Progenitor cell of endocrine pancreas (in vitro differentiated cells): Measurements from ENCODE around the gene ZSCAN1. TPM values are rescaled to one million over a fixed set of nuclear protein-coding genes. Genes with fewer than 3 reads are reported as not detected.

Source experiments
- DNase-seq: peaks from one replicate; pipeline ENCODE4 v3.0.0; 2021; ENCODE audit warnings: low spot score; ENCODE audit not compliant: unreplicated experiment
- H3K27ac Mint-ChIP-seq: 2 replicates; pipeline ENCODE4 v1.8.0; 2021; ENCODE audit warnings: mild to moderate bottlenecking, moderate library complexity, mixed read lengths
- H3K27me3 Mint-ChIP-seq: 2 replicates; pipeline ENCODE4 v1.8.0; 2021; ENCODE audit warnings: mixed read lengths
- H3K36me3 Mint-ChIP-seq: 2 replicates; pipeline ENCODE4 v1.8.0; 2022; ENCODE audit warnings: mixed read lengths; ENCODE audit not compliant: insufficient read depth
- H3K4me1 Mint-ChIP-seq: 2 replicates; pipeline ENCODE4 v1.8.0; 2021; ENCODE audit warnings: low read depth, mixed read lengths
- H3K4me3 Mint-ChIP-seq: 2 replicates; pipeline ENCODE4 v1.8.0; 2021; ENCODE audit warnings: low read depth, mild to moderate bottlenecking, moderate library complexity, mixed read lengths
- H3K9me3 Mint-ChIP-seq: 2 replicates; pipeline ENCODE4 v1.8.0; 2021; ENCODE audit warnings: low read depth, mixed read lengths
- total RNA-seq: library from RNA; stranded (reverse); gene quantifications from 2 replicates; pipeline ENCODE4 v1.2.1, GENCODE V29; 2021
- TF ChIP-seq, protein P1 (sequence below): fragments of 200-600 bp; sonication (generic); IDR thresholded peaks from one replicate; pipeline ENCODE4 v1.5.0; 2021; ENCODE audit warnings: antibody characterized with exemption, mild to moderate bottlenecking; ENCODE audit not compliant: unreplicated experiment

Gene ZSCAN1
- total RNA-seq, 1 donor from 2014 or later, result 4.8 TPM

GRCh38 chr19:58097349-58097748, 63.5 kb downstream of the ZSCAN1 start:
- TF ChIP-seq, protein P1, sequence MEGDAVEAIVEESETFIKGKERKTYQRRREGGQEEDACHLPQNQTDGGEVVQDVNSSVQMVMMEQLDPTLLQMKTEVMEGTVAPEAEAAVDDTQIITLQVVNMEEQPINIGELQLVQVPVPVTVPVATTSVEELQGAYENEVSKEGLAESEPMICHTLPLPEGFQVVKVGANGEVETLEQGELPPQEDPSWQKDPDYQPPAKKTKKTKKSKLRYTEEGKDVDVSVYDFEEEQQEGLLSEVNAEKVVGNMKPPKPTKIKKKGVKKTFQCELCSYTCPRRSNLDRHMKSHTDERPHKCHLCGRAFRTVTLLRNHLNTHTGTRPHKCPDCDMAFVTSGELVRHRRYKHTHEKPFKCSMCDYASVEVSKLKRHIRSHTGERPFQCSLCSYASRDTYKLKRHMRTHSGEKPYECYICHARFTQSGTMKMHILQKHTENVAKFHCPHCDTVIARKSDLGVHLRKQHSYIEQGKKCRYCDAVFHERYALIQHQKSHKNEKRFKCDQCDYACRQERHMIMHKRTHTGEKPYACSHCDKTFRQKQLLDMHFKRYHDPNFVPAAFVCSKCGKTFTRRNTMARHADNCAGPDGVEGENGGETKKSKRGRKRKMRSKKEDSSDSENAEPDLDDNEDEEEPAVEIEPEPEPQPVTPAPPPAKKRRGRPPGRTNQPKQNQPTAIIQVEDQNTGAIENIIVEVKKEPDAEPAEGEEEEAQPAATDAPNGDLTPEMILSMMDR, result no peak
- peaks cover 10% of the 10 kb centered on the region for H3K4me1 Mint-ChIP-seq
- H3K4me3 Mint-ChIP-seq, result peak overlapping the region; percentile 86
- H3K27me3 Mint-ChIP-seq, result no peaks in the 10 kb centered on the region
- peaks cover 16% of the 10 kb centered on the region for H3K36me3 Mint-ChIP-seq
- H3K27ac Mint-ChIP-seq, result peak overlapping the region; percentile 92
- H3K9me3 Mint-ChIP-seq, result peaks cover 5% of the 10 kb centered on the region
- no peak for DNase-seq

DNA sequence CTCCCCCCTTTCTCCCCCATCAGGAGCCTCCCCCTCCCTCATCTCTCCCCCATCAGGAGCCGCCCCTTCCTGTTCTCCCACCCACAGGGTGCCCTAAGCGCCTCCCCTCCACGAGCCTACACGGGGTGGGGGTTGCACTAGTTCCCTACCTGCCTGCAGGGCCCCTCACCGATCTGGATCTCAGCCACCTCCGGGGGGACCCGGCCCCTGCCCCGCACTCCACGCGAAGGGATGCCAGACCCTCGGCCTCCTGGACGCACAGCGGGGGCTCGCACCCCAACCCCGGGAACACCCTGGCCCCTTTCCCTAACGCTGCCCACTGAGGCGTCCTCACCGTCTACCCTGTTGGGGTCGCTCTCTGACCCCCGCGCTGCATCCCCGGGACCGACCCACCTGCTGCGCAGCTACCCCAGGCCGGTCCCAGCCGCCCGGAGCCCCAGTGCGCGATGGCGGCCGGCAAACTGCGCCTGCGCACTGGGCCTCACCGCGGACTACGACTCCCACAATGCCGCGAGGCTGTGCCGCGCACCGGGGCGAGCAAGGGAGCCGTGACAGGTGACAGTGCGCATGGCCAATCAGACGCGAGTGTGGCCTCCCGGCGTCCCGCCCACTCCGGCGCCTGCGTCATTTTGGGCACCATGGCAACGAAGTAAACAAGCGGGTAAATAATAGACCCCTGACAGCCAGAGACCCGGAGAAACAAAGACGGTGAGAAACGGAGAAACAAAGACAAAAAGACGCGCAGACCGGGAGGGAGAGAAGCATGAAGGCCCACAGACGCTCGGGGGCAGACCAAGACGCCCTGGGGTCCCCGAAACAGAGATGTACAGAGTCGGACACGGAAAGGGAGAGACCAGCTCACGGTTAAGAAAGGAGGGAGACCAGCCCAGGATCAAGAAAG, 64.2 kb downstream of the ZSCAN1 start, which contains the start of gene ZSCAN18:
ZSCAN18 (minus strand) TSS at position 451 of the 901 bp plus-strand sequence. CDS start 7,964 bp downstream, outside the sequence.
- Mint-ChIP-seq H3K9me3 (peaks cover 7% of the 10 kb centered on the region), H3K27ac (peak within 1 kb of the TSS; percentile 100)

GRCh38 chr19:58098682-58098998, 64.8 kb downstream of the ZSCAN1 start:
- DNase-seq, result no peak
- peak overlapping the region; percentile 100 for H3K27ac Mint-ChIP-seq
- peaks cover 10% of the 10 kb centered on the region for H3K4me1 Mint-ChIP-seq
- TF ChIP-seq, protein P1, result no peak
- peak overlapping the region; percentile 86 for H3K4me3 Mint-ChIP-seq
- peaks cover 14% of the 10 kb centered on the region for H3K36me3 Mint-ChIP-seq
- peaks cover 13% of the 10 kb centered on the region for H3K9me3 Mint-ChIP-seq
- no peaks in the 10 kb centered on the region for H3K27me3 Mint-ChIP-seq

More for the DNA sequence above, 64.2 kb downstream of the ZSCAN1 start, which contains the start of gene ZSCAN18:
- Mint-ChIP-seq H3K4me1 (peaks cover 10% of the 10 kb centered on the region), H3K4me3 (peak within 1 kb of the TSS; percentile 86), H3K27me3 (no peaks in the 10 kb centered on the region), H3K36me3 (peaks cover 18% of the 10 kb centered on the region)
- TF ChIP-seq, protein P1, result no peak
- peak; percentile 99 for DNase-seq

Other genes starting within 250 kb of the ZSCAN1 start
- gene ZNF552, start 219.1 kb upstream of the ZSCAN1 start, total RNA-seq, result 27.2 and 27.9 TPM in 2 replicates
- gene ZNF587B, start 203.7 kb upstream of the ZSCAN1 start, total RNA-seq, result 24.9 and 29.8 TPM in 2 replicates
- gene ZNF587, start 184.2 kb upstream of the ZSCAN1 start, total RNA-seq, result 88.4 and 93.7 TPM in 2 replicates
- gene ZNF814, start 145.0 kb upstream of the ZSCAN1 start, total RNA-seq, result 53.6 and 54.9 TPM in 2 replicates
- gene ZNF417, start 117.4 kb upstream of the ZSCAN1 start, total RNA-seq, result 25.9 and 27.2 TPM in 2 replicates
- gene ZNF418, start 98.6 kb upstream of the ZSCAN1 start, total RNA-seq, result 20.5 and 21.9 TPM in 2 replicates
- 7.3 and 7.5 TPM in 2 replicates for gene ZNF256, start 86.3 kb upstream of the ZSCAN1 start, total RNA-seq
- gene C19orf18, start 59.5 kb upstream of the ZSCAN1 start, total RNA-seq, result 1.6 and 1.8 TPM in 2 replicates
- 48.6 and 49.0 TPM in 2 replicates for gene ZNF606, start 31.2 kb upstream of the ZSCAN1 start, total RNA-seq
- gene ZNF135, start 25.3 kb downstream of the ZSCAN1 start, total RNA-seq, result 17.3 and 17.9 TPM in 2 replicates
- 111 and 118 TPM in 2 replicates for gene ZSCAN18, start 64.2 kb downstream of the ZSCAN1 start, total RNA-seq
- gene ZNF329, start 116.8 kb downstream of the ZSCAN1 start, total RNA-seq, result 15.3 and 17.0 TPM in 2 replicates
- 26.1 and 29.0 TPM in 2 replicates for gene ZNF274, start 149.0 kb downstream of the ZSCAN1 start, total RNA-seq
- gene ZNF544, start 194.9 kb downstream of the ZSCAN1 start, total RNA-seq, result 61.0 and 70.5 TPM in 2 replicates
- gene ZNF8, start 244.9 kb downstream of the ZSCAN1 start, total RNA-seq, result 18.1 and 18.2 TPM in 2 replicates